K562 (cell line): Measurements from ENCODE around the gene DYSF. TPM values are rescaled to one million over a fixed set of nuclear protein-coding genes. Genes with fewer than 3 reads are reported as not detected.

Experiments used
- ATAC-seq: fragments of 200-7000 bp; cut with Tn5 transposase; 3 replicates; pipeline ENCODE4 v1.9.1; 2020; ENCODE audit warnings: moderate library complexity
- BruUV-seq: library from RNA; stranded (reverse); fragments of 400-500 nt; replicated peaks from 2 replicates; lab custom pipeline; 2021; lab: Mats Ljungman, UMichigan
- CTCF ChIA-PET: fragments of 300-600 bp; formaldehyde crosslinking; extraction: SDS; loops from one replicate; lab custom pipeline; 2021; ENCODE audit warnings: low intra/inter-chr PET ratio; lab: Yijun Ruan, JAX
- POLR2A ChIA-PET: fragments of 300-600, 350-650 bp; sonication (Branson Sonifier 250); formaldehyde crosslinking; extraction: SDS; loops from one replicate; lab custom pipeline; 2021; ENCODE audit warnings: antibody characterized with exemption, inconsistent platforms; lab: Yijun Ruan, JAX
- DNase-seq, 4 experiments: peaks; one replicate each; pipeline versions ENCODE4 v3.0.0 to v3.0.0-alpha.2; 2011 to 2018; ENCODE audit warnings: low spot score in 3 of 4, mixed read lengths in 3 of 4; ENCODE audit errors: extremely low read depth in 1 of 4
- FAIRE-seq: peaks from 2 replicates; lab custom pipeline; 2011; peaks lifted over from hg19 to GRCh38; lab: Jason Lieb, UNC
- H2AFZ ChIP-seq: 2 replicates; pipeline ENCODE4 v1.6.0; 2011; ENCODE audit warnings: low read depth, low read length, control low read depth, inconsistent platforms
- H3K27ac ChIP-seq: fragments of 200-600 bp; 3 replicates; pipeline ENCODE4 v1.8.0; 2011; ENCODE audit warnings: low read depth, mild to moderate bottlenecking, control low read depth, inconsistent platforms, low read length, moderate library complexity, mixed read lengths; ENCODE audit errors: extremely low read depth
- H3K27me3 ChIP-seq, 2 experiments: fragments of 300-600 bp in 1 of 2; 2 replicates in 1 of 2; 3 replicates in 1 of 2; pipeline versions ENCODE4 v1.6.0 to v1.8.0; 2011; ENCODE audit warnings: inconsistent platforms in 2 of 2, low read length in 2 of 2, mild to moderate bottlenecking in 1 of 2, mixed read lengths in 1 of 2, moderate library complexity in 1 of 2; ENCODE audit not compliant: control insufficient read depth in 2 of 2, insufficient read depth in 2 of 2
- H3K36me3 ChIP-seq: fragments of 300-600 bp; 3 replicates; pipeline ENCODE4 v1.8.0; 2011; ENCODE audit warnings: mild to moderate bottlenecking, low read length, inconsistent platforms; ENCODE audit not compliant: control insufficient read depth, insufficient read depth
- H3K4me1 ChIP-seq, 2 experiments: fragments of 200-600 bp in 1 of 2; replicated peaks in 1 of 2; 2 replicates in 1 of 2; 3 replicates in 1 of 2; pipeline versions ENCODE4 v1.5.1 to v1.8.0; 2011; ENCODE audit warnings: inconsistent platforms in 2 of 2, low read length in 2 of 2, mild to moderate bottlenecking in 1 of 2, mixed read lengths in 1 of 2, moderate library complexity in 1 of 2; ENCODE audit not compliant: control insufficient read depth in 2 of 2, insufficient read depth in 2 of 2
- H3K4me2 ChIP-seq: 2 replicates; pipeline ENCODE4 v1.6.1; 2011; ENCODE audit warnings: low read length, control low read depth, inconsistent platforms, mixed read lengths; ENCODE audit not compliant: insufficient read depth
- H3K4me3 ChIP-seq: fragments of 200-600 bp; sonication (generic), shearing (Covaris generic); 2 replicates; pipeline ENCODE4 v1.5.1; 2016; ENCODE audit warnings: control low read depth, inconsistent platforms
- H3K79me2 ChIP-seq: fragments of 200-600 bp; 3 replicates; pipeline ENCODE4 v1.8.0; 2011; ENCODE audit warnings: low read length, inconsistent platforms; ENCODE audit not compliant: control insufficient read depth, insufficient read depth
- H3K9ac ChIP-seq, 2 experiments: 2 replicates each; pipeline versions ENCODE4 v1.6.0 to v1.6.1; 2011; ENCODE audit warnings: low read depth in 2 of 2, low read length in 2 of 2, control low read depth in 1 of 2, inconsistent platforms in 1 of 2, mild to moderate bottlenecking in 1 of 2, mixed read lengths in 1 of 2; ENCODE audit not compliant: insufficient read depth in 1 of 2
- H3K9me1 ChIP-seq: one replicate; pipeline ENCODE4 v1.6.0; 2011; ENCODE audit warnings: inconsistent platforms, mild to moderate bottlenecking, low read length, moderate library complexity; ENCODE audit not compliant: control insufficient read depth, insufficient read depth
- H3K9me3 ChIP-seq: replicated peaks from 2 replicates; pipeline ENCODE4 v1.5.1; 2011; ENCODE audit warnings: low read depth, low read length, inconsistent platforms; ENCODE audit not compliant: control insufficient read depth, insufficient read depth
- H4K20me1 ChIP-seq: replicated peaks from 2 replicates; pipeline ENCODE4 v1.6.1; 2011; ENCODE audit warnings: low read length, inconsistent platforms, mixed read lengths; ENCODE audit not compliant: control insufficient read depth, insufficient read depth
- FOXK1 ChIP-seq: sonication (generic); formaldehyde crosslinking; IDR thresholded peaks from 2 replicates; pipeline ENCODE4 v1.8.0; 2022; ENCODE audit warnings: missing genetic modification reagents, mild to moderate bottlenecking, borderline replicate concordance
- MBD2 ChIP-seq: sonication (generic); IDR thresholded peaks from 2 replicates; pipeline ENCODE4 v1.6.1; 2016; ENCODE audit warnings: low read depth, borderline replicate concordance
- PHB2 ChIP-seq: fragments of 450-650 bp; IDR thresholded peaks from 2 replicates; pipeline ENCODE4 v1.6.1; 2017; ENCODE audit warnings: low read depth
- ZNF79 ChIP-seq: fragments of 250-450 bp; sonication (Bioruptor Pico); IDR thresholded peaks from 2 replicates; pipeline ENCODE4 v1.4.0; 2020; ENCODE audit warnings: low read depth, mild to moderate bottlenecking, moderate library complexity
- WGBS: fragments of 100-300 bp; shearing (Covaris generic); methylation state at CpG from one replicate; pipeline ENCODE4 v1.1.6; 2016; ENCODE audit warnings: low coverage, mixed read lengths; ENCODE audit not compliant: insufficient coverage; ENCODE audit errors: missing lambda C conversion rate; 5-methylcytosine and 5-hydroxymethylcytosine counted together
- in situ Hi-C: fragments of 300-500 bp; cut with MboI; formaldehyde crosslinking; loops from 4 replicates; pipeline ENCODE4 v1.15.0; 2018; ENCODE audit warnings: inconsistent platforms, mixed read lengths
- intact Hi-C: fragments of 100-400 bp; cut with micrococcal nuclease; formaldehyde crosslinking; loops from 2 replicates; pipeline ENCODE4 v1.14.2; 2022
- polyA plus RNA-seq, 8 experiments: library from polyadenylated mRNA; depleted of rRNA in 4 of 8; stranded (reverse) in 5 of 8; unstranded in 3 of 8; fragments of >200 nt; fragmentation: Nextera tagmentation in 2 of 8; fragmentation: Illumina TruSeq in 1 of 8; extraction: Ambion mirVana in 2 of 8; extraction: Trizol in 1 of 8; gene quantifications; 2 replicates each; pipeline versions ENCODE4 v1.2.1 to v1.2.3, GENCODE V29; 2011 to 2014; ENCODE audit warnings: inconsistent platforms in 1 of 8, missing spikeins in 1 of 8
- total RNA-seq, 7 experiments: library from RNA; depleted of rRNA in 6 of 7; stranded (reverse); fragments of >200 nt in 6 of 7; fragmentation: Illumina TruSeq in 2 of 7; extraction: Trizol in 2 of 7; gene quantifications; 2 replicates each; pipeline versions ENCODE4 v1.2.1 to v1.2.3, GENCODE V29; 2011 to 2021; ENCODE audit warnings: low replicate concordance in 1 of 7
- TF ChIP-seq, protein P1 (sequence below), 2 experiments: fragments of 450-650 bp; IDR thresholded peaks; 2 replicates each; pipeline ENCODE4 v1.6.1; 2016; ENCODE audit warnings: mild to moderate bottlenecking in 2 of 2, borderline replicate concordance in 1 of 2, low read depth in 1 of 2, moderate library complexity in 1 of 2
- TF ChIP-seq, protein P2 (sequence below): sonication (generic); formaldehyde crosslinking; IDR thresholded peaks from 2 replicates; pipeline ENCODE4 v1.9.0; 2022; ENCODE audit warnings: mild to moderate bottlenecking, missing genetic modification reagents
- TF ChIP-seq, protein P3 (sequence below): sonication (generic); formaldehyde crosslinking; IDR thresholded peaks from 2 replicates; pipeline ENCODE4 v1.8.0; 2022; ENCODE audit warnings: mild to moderate bottlenecking, missing genetic modification reagents
- TF ChIP-seq, protein P4 (sequence below), 3 experiments: fragments of 200-800 bp in 1 of 3; fragments of 250-450 bp in 1 of 3; fragments of 450-650 bp in 1 of 3; sonication (Bioruptor Pico) in 1 of 3; sonication (Bioruptor generic) in 1 of 3; formaldehyde crosslinking in 1 of 3; IDR thresholded peaks; 2 replicates each; pipeline versions ENCODE4 v1.6.1 to v1.8.0; 2016 to 2022; ENCODE audit warnings: mild to moderate bottlenecking in 2 of 3, missing genetic modification characterization in 2 of 3, missing compliant biosample characterization in 1 of 3, moderate library complexity in 1 of 3

DYSF gene
- total and polyA plus RNA-seq, 9 of the 15 experiments (the other 6 are each of a cell fraction or from before 2014, with no cell fraction given): 0.01 to 0.80 (median 0.29) TPM

DNA sequence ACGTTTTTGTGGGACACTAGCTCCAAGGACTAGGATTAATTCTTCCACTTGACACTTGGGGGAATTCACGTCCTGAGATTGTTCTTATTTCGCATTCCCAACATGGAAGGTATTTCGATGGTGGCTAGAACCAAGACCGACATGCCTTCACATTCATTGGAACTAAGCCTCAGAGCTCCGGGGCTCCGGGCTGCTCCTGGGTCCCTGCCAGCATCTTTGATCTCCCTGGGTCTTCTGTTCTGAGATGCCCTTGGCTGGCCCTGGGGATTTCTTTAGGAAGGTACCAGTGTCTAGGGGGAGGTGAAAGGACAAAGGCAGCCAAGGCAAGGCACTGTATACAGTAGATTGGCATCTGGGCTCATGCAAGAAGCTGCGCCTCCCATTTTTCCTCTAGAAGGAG is 76.8 kb downstream of the DYSF start:
- no peaks in the 10 kb centered on the region; a peak in 1 of 5 replicates for H3K4me1 ChIP-seq
- no peak for FAIRE-seq
- POLR2A ChIA-PET: interaction anchor here (1.0 kb wide), 1 partner anchor 72 kb away, joined by 5 read pairs; no protein-coding TSS in a partner anchor
- no peak overlapping the region for H2AFZ ChIP-seq
- peaks cover 14 to 29% of the 10 kb centered on the region in 2 experiments; a peak in 4 of 5 replicates for H3K27me3 ChIP-seq
- H3K9me1 ChIP-seq: no peaks in the 10 kb centered on the region
- 0 out of 2 replicates have a peak, but pooled peaks cover 4% of the 10 kb centered on the region for H4K20me1 ChIP-seq
- no peak overlapping the region for H3K27ac ChIP-seq
- DNase-seq: no peak
- intact Hi-C loops: loop anchor here (1.0 to 5.0 kb wide), 2 partner anchors 268 to 622 kb away; no protein-coding TSS in a partner anchor
- no peak overlapping the region for H3K4me3 ChIP-seq
- BruUV-seq: no TSS peak
- in situ Hi-C loops: loop anchor here (10.0 to 25.0 kb wide), 2 partner anchors 625 to 1057 kb away; no protein-coding TSS in a partner anchor
- CTCF ChIA-PET: interaction anchor here (1.1 kb wide), 1 partner anchor 621 kb away, joined by 3 read pairs; no protein-coding TSS in a partner anchor
- H3K36me3 ChIP-seq: no peaks in the 10 kb centered on the region
- no peaks in the 10 kb centered on the region for H3K79me2 ChIP-seq
- 3% methylated on average over 8 of the region's 8 CpGs for WGBS
- no peak overlapping the region for H3K9ac ChIP-seq
- no peak overlapping the region for H3K4me2 ChIP-seq
- no peak for ATAC-seq
- H3K9me3 ChIP-seq: no peaks in the 10 kb centered on the region
- TF ChIP-seq, protein P1, sequence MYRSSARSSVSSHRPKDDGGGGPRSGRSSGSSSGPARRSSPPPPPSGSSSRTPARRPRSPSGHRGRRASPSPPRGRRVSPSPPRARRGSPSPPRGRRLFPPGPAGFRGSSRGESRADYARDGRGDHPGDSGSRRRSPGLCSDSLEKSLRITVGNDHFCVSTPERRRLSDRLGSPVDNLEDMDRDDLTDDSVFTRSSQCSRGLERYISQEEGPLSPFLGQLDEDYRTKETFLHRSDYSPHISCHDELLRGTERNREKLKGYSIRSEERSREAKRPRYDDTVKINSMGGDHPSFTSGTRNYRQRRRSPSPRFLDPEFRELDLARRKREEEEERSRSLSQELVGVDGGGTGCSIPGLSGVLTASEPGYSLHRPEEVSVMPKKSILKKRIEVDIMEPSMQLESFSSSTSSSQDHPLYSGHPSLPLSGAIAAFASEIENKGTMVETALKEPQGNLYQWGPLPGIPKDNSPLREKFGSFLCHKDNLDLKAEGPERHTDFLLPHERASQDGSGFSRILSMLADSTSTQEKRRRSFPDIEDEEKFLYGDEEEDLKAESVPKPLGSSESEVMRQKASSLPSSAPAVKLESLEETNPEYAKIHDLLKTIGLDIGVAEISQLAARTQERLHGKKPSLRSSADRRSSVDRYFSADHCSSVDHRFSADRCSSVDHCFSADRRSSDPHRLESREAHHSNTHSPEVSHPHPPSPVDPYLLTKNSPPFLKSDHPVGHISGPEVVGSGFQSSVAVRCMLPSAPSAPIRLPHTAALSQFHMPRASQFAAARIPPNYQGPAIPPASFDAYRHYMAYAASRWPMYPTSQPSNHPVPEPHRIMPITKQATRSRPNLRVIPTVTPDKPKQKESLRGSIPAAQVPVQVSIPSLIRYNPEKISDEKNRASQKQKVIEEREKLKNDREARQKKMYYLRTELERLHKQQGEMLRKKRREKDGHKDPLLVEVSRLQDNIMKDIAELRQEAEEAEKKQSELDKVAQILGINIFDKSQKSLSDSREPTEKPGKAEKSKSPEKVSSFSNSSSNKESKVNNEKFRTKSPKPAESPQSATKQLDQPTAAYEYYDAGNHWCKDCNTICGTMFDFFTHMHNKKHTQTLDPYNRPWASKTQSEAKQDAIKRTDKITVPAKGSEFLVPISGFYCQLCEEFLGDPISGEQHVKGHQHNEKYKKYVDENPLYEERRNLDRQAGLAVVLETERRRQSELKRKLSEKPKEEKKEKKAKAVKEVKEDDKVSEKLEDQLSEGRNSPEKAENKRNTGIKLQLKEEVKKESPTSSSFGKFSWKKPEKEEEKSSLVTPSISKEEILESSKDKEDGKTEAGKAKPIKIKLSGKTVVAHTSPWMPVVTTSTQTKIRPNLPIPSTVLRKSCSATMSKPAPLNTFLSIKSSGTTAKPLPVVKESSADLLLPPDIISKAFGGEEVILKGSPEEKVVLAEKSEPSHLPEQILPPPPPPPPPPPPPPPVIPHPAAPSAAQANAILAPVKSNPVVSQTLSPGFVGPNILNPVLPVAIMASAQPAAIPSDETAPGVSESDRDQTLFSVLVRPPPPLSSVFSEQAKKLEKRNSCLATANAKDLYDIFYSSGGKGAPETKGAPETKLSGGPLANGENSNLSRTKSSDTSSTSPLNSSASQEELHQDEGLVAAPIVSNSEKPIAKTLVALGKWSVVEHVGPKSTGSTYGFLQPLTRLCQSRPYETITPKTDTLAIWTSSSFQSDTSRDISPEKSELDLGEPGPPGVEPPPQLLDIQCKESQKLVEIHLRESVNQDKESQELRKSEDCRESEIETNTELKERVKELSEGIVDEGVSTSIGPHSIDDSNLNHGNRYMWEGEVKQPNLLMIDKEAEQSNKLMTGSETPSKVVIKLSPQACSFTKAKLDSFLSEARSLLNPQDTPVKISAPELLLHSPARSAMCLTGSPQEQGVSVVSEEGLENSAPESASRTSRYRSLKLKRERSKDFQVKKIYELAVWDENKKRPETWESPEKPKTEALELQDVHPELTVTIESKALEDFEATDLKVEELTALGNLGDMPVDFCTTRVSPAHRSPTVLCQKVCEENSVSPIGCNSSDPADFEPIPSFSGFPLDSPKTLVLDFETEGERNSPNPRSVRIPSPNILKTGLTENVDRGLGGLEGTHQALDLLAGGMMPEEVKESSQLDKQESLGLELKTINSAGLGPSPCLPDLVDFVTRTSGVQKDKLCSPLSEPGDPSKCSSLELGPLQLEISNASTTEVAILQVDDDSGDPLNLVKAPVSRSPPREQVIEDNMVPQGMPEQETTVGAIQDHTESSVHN (IDR thresholded peaks at IDR 0.05; ENCODE audit: borderline replicate concordance in 1 of 2, low read depth in 1 of 2): no peak
- TF ChIP-seq, protein P2, sequence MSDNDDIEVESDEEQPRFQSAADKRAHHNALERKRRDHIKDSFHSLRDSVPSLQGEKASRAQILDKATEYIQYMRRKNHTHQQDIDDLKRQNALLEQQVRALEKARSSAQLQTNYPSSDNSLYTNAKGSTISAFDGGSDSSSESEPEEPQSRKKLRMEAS (CRISPR knock-in tag): no peak
- no peak for TF ChIP-seq PHB2
- TF ChIP-seq, protein P3, sequence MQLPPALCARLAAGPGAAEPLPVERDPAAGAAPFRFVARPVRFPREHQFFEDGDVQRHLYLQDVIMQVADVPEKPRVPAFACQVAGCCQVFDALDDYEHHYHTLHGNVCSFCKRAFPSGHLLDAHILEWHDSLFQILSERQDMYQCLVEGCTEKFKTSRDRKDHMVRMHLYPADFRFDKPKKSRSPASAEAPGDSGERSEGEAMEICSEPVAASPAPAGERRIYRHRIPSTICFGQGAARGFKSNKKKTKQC (CRISPR knock-in tag): no peak
- TF ChIP-seq FOXK1 (CRISPR knock-in tag): no peak
- TF ChIP-seq, protein P4, sequence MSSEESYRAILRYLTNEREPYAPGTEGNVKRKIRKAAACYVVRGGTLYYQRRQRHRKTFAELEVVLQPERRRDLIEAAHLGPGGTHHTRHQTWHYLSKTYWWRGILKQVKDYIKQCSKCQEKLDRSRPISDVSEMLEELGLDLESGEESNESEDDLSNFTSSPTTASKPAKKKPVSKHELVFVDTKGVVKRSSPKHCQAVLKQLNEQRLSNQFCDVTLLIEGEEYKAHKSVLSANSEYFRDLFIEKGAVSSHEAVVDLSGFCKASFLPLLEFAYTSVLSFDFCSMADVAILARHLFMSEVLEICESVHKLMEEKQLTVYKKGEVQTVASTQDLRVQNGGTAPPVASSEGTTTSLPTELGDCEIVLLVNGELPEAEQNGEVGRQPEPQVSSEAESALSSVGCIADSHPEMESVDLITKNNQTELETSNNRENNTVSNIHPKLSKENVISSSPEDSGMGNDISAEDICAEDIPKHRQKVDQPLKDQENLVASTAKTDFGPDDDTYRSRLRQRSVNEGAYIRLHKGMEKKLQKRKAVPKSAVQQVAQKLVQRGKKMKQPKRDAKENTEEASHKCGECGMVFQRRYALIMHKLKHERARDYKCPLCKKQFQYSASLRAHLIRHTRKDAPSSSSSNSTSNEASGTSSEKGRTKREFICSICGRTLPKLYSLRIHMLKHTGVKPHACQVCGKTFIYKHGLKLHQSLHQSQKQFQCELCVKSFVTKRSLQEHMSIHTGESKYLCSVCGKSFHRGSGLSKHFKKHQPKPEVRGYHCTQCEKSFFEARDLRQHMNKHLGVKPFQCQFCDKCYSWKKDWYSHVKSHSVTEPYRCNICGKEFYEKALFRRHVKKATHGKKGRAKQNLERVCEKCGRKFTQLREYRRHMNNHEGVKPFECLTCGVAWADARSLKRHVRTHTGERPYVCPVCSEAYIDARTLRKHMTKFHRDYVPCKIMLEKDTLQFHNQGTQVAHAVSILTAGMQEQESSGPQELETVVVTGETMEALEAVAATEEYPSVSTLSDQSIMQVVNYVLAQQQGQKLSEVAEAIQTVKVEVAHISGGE (CRISPR knock-in tag; IDR thresholded peaks at IDR 0.05): no peak
- no peak for TF ChIP-seq ZNF79
- no peak for TF ChIP-seq MBD2
